ENCODE data around the gene DCP2. TPM values are rescaled to one million over a fixed set of nuclear protein-coding genes. Genes with fewer than 3 reads are reported as not detected.

DCP2 gene
- 10 to 100 TPM; 26.2 to 67.0 (median 43.9) TPM for total RNA-seq

GRCh38 chr5:112976432-112977309, at the start of gene DCP2:
Gene DCP2 (plus strand): TSS chr5:112976798. CDS start chr5:112976934, 136 bp downstream.
- no peaks in the 10 kb centered on the region for H3K36me3 ChIP-seq
- H3K9me3 ChIP-seq, result no peaks in the 10 kb centered on the region
- peak within 1 kb of the TSS; percentile 87 to 97 (median 91) for H3K4me3 ChIP-seq
- DNase-seq (ENCODE audit: low spot score in 2 of 2), result peak; percentile 92 to 96
- intact Hi-C loops (cut with DNase I; ENCODE audit: low total_unique reads), result no loop called here
- TF ChIP-seq POLR2A (IDR thresholded peaks at IDR 0.05) (peak; percentile 85), CTCF (IDR thresholded peaks at IDR 0.05) (no peak), POLR2AphosphoS5 (IDR thresholded peaks at IDR 0.05) (peak; percentile 57 to 78 (median 69))
- H3K27me3 ChIP-seq, result no peaks in the 10 kb centered on the region
- peak within 1 kb of the TSS; percentile 92 to 96 for H3K27ac ChIP-seq
- H3K4me1 ChIP-seq, result peaks cover 0 to 4% of the 10 kb centered on the region in 2 donors

- Histone ChIP-seq H3K27me3 (no peaks in the 10 kb centered on the region), H3K9me3 (no peaks in the 10 kb centered on the region), H3K36me3 (no peaks in the 10 kb centered on the region), H3K27ac (peak overlapping the region; percentile 50 to 57), H3K4me3 (no peak overlapping the region), H3K4me1 (no peaks in the 10 kb centered on the region)
- no peak for DNase-seq (ENCODE audit: low spot score in 2 of 2)
- TF ChIP-seq POLR2AphosphoS5 (IDR thresholded peaks at IDR 0.05) (no peak), POLR2A (IDR thresholded peaks at IDR 0.05) (no peak), CTCF (IDR thresholded peaks at IDR 0.05) (no peak)
- intact Hi-C loops (cut with DNase I; ENCODE audit: low total_unique reads), result no loop called here
These were observed 47.1 kb upstream of the DCP2 start for GRCh38 chr5:112929336-112930081.

- no peak for TF ChIP-seq POLR2AphosphoS5 (IDR thresholded peaks at IDR 0.05)
- no peaks in the 10 kb centered on the region for H3K27me3 ChIP-seq
- intact Hi-C loops (cut with DNase I; ENCODE audit: low total_unique reads), result no loop called here
- DNase-seq (ENCODE audit: low spot score in 2 of 2), result no peak
- H3K4me3 ChIP-seq, result no peak overlapping the region
- no peak overlapping the region for H3K27ac ChIP-seq
- no peaks in the 10 kb centered on the region for H3K4me1 ChIP-seq
- no peaks in the 10 kb centered on the region for H3K9me3 ChIP-seq
- H3K36me3 ChIP-seq, result no peaks in the 10 kb centered on the region
These were observed 46.6 kb upstream of the DCP2 start for GRCh38 chr5:112930082-112930344.

- Histone ChIP-seq H3K4me1 (no peaks in the 10 kb centered on the region), H3K9me3 (no peaks in the 10 kb centered on the region), H3K27me3 (no peaks in the 10 kb centered on the region), H3K4me3 (no peak overlapping the region), H3K36me3 (no peaks in the 10 kb centered on the region), H3K27ac (no peak overlapping the region)
- TF ChIP-seq POLR2A (IDR thresholded peaks at IDR 0.05) (no peak), POLR2AphosphoS5 (IDR thresholded peaks at IDR 0.05) (no peak), CTCF (IDR thresholded peaks at IDR 0.05) (no peak)
- no peak for DNase-seq (ENCODE audit: low spot score in 2 of 2)
- intact Hi-C loops (cut with DNase I; ENCODE audit: low total_unique reads), result no loop called here
These were observed 45.1 kb upstream of the DCP2 start for GRCh38 chr5:112931473-112931872.

GRCh38 chr5:112933105-112933504, 43.5 kb upstream of the DCP2 start:
- H3K9me3 ChIP-seq, result no peaks in the 10 kb centered on the region
- no peak for TF ChIP-seq POLR2A (IDR thresholded peaks at IDR 0.05)
- intact Hi-C loops (cut with DNase I; ENCODE audit: low total_unique reads), result no loop called here

More at GRCh38 chr5:112933105-112933504, 43.5 kb upstream of the DCP2 start:
- no peak for DNase-seq (ENCODE audit: low spot score in 2 of 2)
- Histone ChIP-seq H3K36me3 (no peaks in the 10 kb centered on the region), H3K4me3 (no peak overlapping the region), H3K4me1 (no peaks in the 10 kb centered on the region), H3K27ac (no peak overlapping the region), H3K27me3 (no peaks in the 10 kb centered on the region)

All from breast epithelium (tissue), 4 donors.